Measurements from ENCODE around the gene UTF1.

Gene UTF1

GRCh38 chr10:133205146-133205545 lies 24.9 kb upstream of the UTF1 start:
- H3K4me1 ChIP-seq (ENCODE audit: control insufficient read depth, insufficient read depth, low read length): no peaks in the 10 kb centered on the region
- H3K27me3 ChIP-seq (ENCODE audit: control insufficient read depth, insufficient read depth, low read length): no peaks in the 10 kb centered on the region
- no peak overlapping the region for H3K4me3 ChIP-seq (ENCODE audit: low read length)
- no peaks in the 10 kb centered on the region for H3K36me3 ChIP-seq (ENCODE audit: insufficient read depth, low read length)
- H3K9me3 ChIP-seq (replicated peaks; ENCODE audit: low read length): peaks cover 4% of the 10 kb centered on the region
- H3K4me2 ChIP-seq (ENCODE audit: low read length): no peak overlapping the region
- H3K9ac ChIP-seq (ENCODE audit: low read depth, low read length): no peak overlapping the region

- Histone ChIP-seq H3K36me3 (ENCODE audit: insufficient read depth, low read length) (no peaks in the 10 kb centered on the region), H3K4me1 (ENCODE audit: control insufficient read depth, insufficient read depth, low read length) (no peaks in the 10 kb centered on the region), H3K27me3 (ENCODE audit: control insufficient read depth, insufficient read depth, low read length) (no peaks in the 10 kb centered on the region), H3K4me3 (ENCODE audit: low read length) (no peak overlapping the region), H3K9me3 (replicated peaks; ENCODE audit: low read length) (peaks cover 4% of the 10 kb centered on the region), H3K4me2 (ENCODE audit: low read length) (no peak overlapping the region), H3K9ac (ENCODE audit: low read depth, low read length) (no peak overlapping the region)
These were observed 23.5 kb upstream of the UTF1 start for GRCh38 chr10:133206356-133207040.

- H3K36me3 ChIP-seq (ENCODE audit: insufficient read depth, low read length): no peaks in the 10 kb centered on the region
- no peak overlapping the region for H3K4me3 ChIP-seq (ENCODE audit: low read length)
- H3K27me3 ChIP-seq (ENCODE audit: control insufficient read depth, insufficient read depth, low read length): no peaks in the 10 kb centered on the region
- no peak overlapping the region for H3K9ac ChIP-seq (ENCODE audit: low read depth, low read length)
- H3K4me2 ChIP-seq (ENCODE audit: low read length): no peak overlapping the region
- H3K4me1 ChIP-seq (ENCODE audit: control insufficient read depth, insufficient read depth, low read length): no peaks in the 10 kb centered on the region
- peaks cover 4% of the 10 kb centered on the region for H3K9me3 ChIP-seq (replicated peaks; ENCODE audit: low read length)
These were observed 22.9 kb upstream of the UTF1 start for GRCh38 chr10:133207041-133207600.

GRCh38 chr10:133207627-133208026 lies 22.4 kb upstream of the UTF1 start:
- Histone ChIP-seq H3K4me1 (ENCODE audit: control insufficient read depth, insufficient read depth, low read length) (no peaks in the 10 kb centered on the region), H3K36me3 (ENCODE audit: insufficient read depth, low read length) (no peaks in the 10 kb centered on the region), H3K4me2 (ENCODE audit: low read length) (no peak overlapping the region), H3K9me3 (replicated peaks; ENCODE audit: low read length) (peaks cover 4% of the 10 kb centered on the region), H3K4me3 (ENCODE audit: low read length) (no peak overlapping the region), H3K27me3 (ENCODE audit: control insufficient read depth, insufficient read depth, low read length) (no peaks in the 10 kb centered on the region), H3K9ac (ENCODE audit: low read depth, low read length) (no peak overlapping the region)

- H3K9me3 ChIP-seq (replicated peaks; ENCODE audit: low read length): peaks cover 4% of the 10 kb centered on the region
- H3K36me3 ChIP-seq (ENCODE audit: insufficient read depth, low read length): no peaks in the 10 kb centered on the region
- H3K4me3 ChIP-seq (ENCODE audit: low read length): no peak overlapping the region
- H3K4me2 ChIP-seq (ENCODE audit: low read length): no peak overlapping the region
- no peak overlapping the region for H3K9ac ChIP-seq (ENCODE audit: low read depth, low read length)
- no peaks in the 10 kb centered on the region for H3K4me1 ChIP-seq (ENCODE audit: control insufficient read depth, insufficient read depth, low read length)
- no peaks in the 10 kb centered on the region for H3K27me3 ChIP-seq (ENCODE audit: control insufficient read depth, insufficient read depth, low read length)
These were observed 21.6 kb upstream of the UTF1 start for GRCh38 chr10:133208466-133208865.

- Histone ChIP-seq H3K9ac (ENCODE audit: low read depth, low read length) (no peak overlapping the region), H3K36me3 (ENCODE audit: insufficient read depth, low read length) (no peaks in the 10 kb centered on the region), H3K27me3 (ENCODE audit: control insufficient read depth, insufficient read depth, low read length) (no peaks in the 10 kb centered on the region)
These were observed 20.9 kb upstream of the UTF1 start for GRCh38 chr10:133209117-133209516.

GRCh38 chr10:133209641-133210040 lies 20.4 kb upstream of the UTF1 start:
- Histone ChIP-seq H3K4me1 (ENCODE audit: control insufficient read depth, insufficient read depth, low read length) (no peaks in the 10 kb centered on the region), H3K4me2 (ENCODE audit: low read length) (no peak overlapping the region), H3K4me3 (ENCODE audit: low read length) (no peak overlapping the region), H3K9ac (ENCODE audit: low read depth, low read length) (no peak overlapping the region), H3K36me3 (ENCODE audit: insufficient read depth, low read length) (no peaks in the 10 kb centered on the region), H3K9me3 (replicated peaks; ENCODE audit: low read length) (peaks cover 4% of the 10 kb centered on the region), H3K27me3 (ENCODE audit: control insufficient read depth, insufficient read depth, low read length) (no peaks in the 10 kb centered on the region)

More at GRCh38 chr10:133209117-133209516, 20.9 kb upstream of the UTF1 start:
- no peak overlapping the region for H3K4me3 ChIP-seq (ENCODE audit: low read length)
- peaks cover 4% of the 10 kb centered on the region for H3K9me3 ChIP-seq (replicated peaks; ENCODE audit: low read length)
- no peak overlapping the region for H3K4me2 ChIP-seq (ENCODE audit: low read length)
- no peaks in the 10 kb centered on the region for H3K4me1 ChIP-seq (ENCODE audit: control insufficient read depth, insufficient read depth, low read length)

GRCh38 chr10:133210398-133211140 lies 19.4 kb upstream of the UTF1 start:
- no peaks in the 10 kb centered on the region for H3K4me1 ChIP-seq (ENCODE audit: control insufficient read depth, insufficient read depth, low read length)
- H3K4me3 ChIP-seq (ENCODE audit: low read length): no peak overlapping the region
- peaks cover 4% of the 10 kb centered on the region for H3K9me3 ChIP-seq (replicated peaks; ENCODE audit: low read length)
- H3K9ac ChIP-seq (ENCODE audit: low read depth, low read length): no peak overlapping the region
- H3K36me3 ChIP-seq (ENCODE audit: insufficient read depth, low read length): no peaks in the 10 kb centered on the region
- H3K4me2 ChIP-seq (ENCODE audit: low read length): no peak overlapping the region
- no peaks in the 10 kb centered on the region for H3K27me3 ChIP-seq (ENCODE audit: control insufficient read depth, insufficient read depth, low read length)

GRCh38 chr10:133211141-133211830 lies 18.7 kb upstream of the UTF1 start:
- H3K36me3 ChIP-seq (ENCODE audit: insufficient read depth, low read length): no peaks in the 10 kb centered on the region
- peaks cover 4% of the 10 kb centered on the region for H3K9me3 ChIP-seq (replicated peaks; ENCODE audit: low read length)
- no peak overlapping the region for H3K4me3 ChIP-seq (ENCODE audit: low read length)
- H3K27me3 ChIP-seq (ENCODE audit: control insufficient read depth, insufficient read depth, low read length): no peaks in the 10 kb centered on the region
- H3K4me1 ChIP-seq (ENCODE audit: control insufficient read depth, insufficient read depth, low read length): no peaks in the 10 kb centered on the region
- H3K4me2 ChIP-seq (ENCODE audit: low read length): no peak overlapping the region
- H3K9ac ChIP-seq (ENCODE audit: low read depth, low read length): no peak overlapping the region

- no peaks in the 10 kb centered on the region for H3K27me3 ChIP-seq (ENCODE audit: control insufficient read depth, insufficient read depth, low read length)
- no peaks in the 10 kb centered on the region for H3K36me3 ChIP-seq (ENCODE audit: insufficient read depth, low read length)
- H3K4me1 ChIP-seq (ENCODE audit: control insufficient read depth, insufficient read depth, low read length): no peaks in the 10 kb centered on the region
- no peak overlapping the region for H3K9ac ChIP-seq (ENCODE audit: low read depth, low read length)
- peaks cover 4% of the 10 kb centered on the region for H3K9me3 ChIP-seq (replicated peaks; ENCODE audit: low read length)
- no peak overlapping the region for H3K4me3 ChIP-seq (ENCODE audit: low read length)
- H3K4me2 ChIP-seq (ENCODE audit: low read length): no peak overlapping the region
These were observed 17.8 kb upstream of the UTF1 start for GRCh38 chr10:133211959-133212852.
